Measurements from ENCODE around the gene HJURP.
A peak's percentile ranks its signal among the peaks of the same experiment; 100 is the strongest.

Gene HJURP

DNA sequence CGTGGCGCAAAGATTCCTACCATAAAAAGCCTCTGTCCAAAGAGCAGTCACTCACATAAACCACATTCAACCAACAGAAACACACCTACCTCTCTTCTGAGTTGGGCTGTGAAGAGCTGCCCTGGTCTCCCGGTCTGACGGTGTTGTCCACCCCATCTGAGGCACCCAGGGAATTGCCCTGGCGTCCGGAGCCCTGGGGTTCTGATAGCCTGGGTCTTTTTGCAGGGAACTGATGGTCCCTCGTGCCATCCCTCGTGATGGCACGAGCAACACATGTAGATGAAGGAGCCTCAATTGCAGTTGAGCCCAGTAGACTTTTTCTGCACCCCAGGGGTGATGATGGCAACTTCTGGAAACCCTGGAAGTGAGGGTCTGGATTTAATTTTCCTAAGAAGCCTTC is 13.8 kb downstream of the HJURP start:
- TF ChIP-seq, protein P1, sequence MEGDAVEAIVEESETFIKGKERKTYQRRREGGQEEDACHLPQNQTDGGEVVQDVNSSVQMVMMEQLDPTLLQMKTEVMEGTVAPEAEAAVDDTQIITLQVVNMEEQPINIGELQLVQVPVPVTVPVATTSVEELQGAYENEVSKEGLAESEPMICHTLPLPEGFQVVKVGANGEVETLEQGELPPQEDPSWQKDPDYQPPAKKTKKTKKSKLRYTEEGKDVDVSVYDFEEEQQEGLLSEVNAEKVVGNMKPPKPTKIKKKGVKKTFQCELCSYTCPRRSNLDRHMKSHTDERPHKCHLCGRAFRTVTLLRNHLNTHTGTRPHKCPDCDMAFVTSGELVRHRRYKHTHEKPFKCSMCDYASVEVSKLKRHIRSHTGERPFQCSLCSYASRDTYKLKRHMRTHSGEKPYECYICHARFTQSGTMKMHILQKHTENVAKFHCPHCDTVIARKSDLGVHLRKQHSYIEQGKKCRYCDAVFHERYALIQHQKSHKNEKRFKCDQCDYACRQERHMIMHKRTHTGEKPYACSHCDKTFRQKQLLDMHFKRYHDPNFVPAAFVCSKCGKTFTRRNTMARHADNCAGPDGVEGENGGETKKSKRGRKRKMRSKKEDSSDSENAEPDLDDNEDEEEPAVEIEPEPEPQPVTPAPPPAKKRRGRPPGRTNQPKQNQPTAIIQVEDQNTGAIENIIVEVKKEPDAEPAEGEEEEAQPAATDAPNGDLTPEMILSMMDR (IDR thresholded peaks at IDR 0.05): no peak
- H3K9me3 Mint-ChIP-seq: no peaks in the 10 kb centered on the region
- no peak overlapping the region for H3K4me3 Mint-ChIP-seq
- peaks cover 88% of the 10 kb centered on the region for H3K36me3 Mint-ChIP-seq (ENCODE audit: low read depth)
- H3K4me1 Mint-ChIP-seq: peaks cover 33% of the 10 kb centered on the region
- H3K27me3 Mint-ChIP-seq (ENCODE audit: low read depth, poor library complexity): peaks cover 3% of the 10 kb centered on the region
- DNase-seq: no peak
- H3K27ac Mint-ChIP-seq: no peak overlapping the region

DNA sequence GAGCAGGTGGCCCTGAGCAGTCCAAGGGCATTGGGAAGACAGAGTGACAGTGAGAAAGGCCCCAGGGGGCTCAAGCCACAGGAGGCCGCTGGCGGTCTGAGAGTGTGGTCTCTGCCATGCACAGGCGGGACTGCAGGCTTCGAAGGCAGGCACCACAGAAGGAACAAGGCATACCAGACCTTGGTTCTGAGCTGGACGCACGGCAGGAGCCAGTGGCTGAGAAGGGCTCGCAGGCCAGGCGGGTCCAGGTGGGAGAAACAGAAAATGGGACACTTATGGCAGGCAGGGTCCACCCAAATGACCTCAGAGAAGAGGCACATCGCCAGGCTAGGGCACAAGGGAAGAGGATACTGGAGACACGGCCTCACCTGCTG is 14.9 kb downstream of the HJURP start:
- no peak for DNase-seq
- H3K27me3 Mint-ChIP-seq (ENCODE audit: low read depth, poor library complexity): peaks cover 3% of the 10 kb centered on the region
- TF ChIP-seq, protein P1 (IDR thresholded peaks at IDR 0.05): no peak
- peaks cover 33% of the 10 kb centered on the region for H3K4me1 Mint-ChIP-seq
- H3K4me3 Mint-ChIP-seq: no peak overlapping the region
- no peak overlapping the region for H3K27ac Mint-ChIP-seq
- peaks cover 94% of the 10 kb centered on the region for H3K36me3 Mint-ChIP-seq (ENCODE audit: low read depth)
- H3K9me3 Mint-ChIP-seq: no peaks in the 10 kb centered on the region

- Mint-ChIP-seq H3K36me3 (ENCODE audit: low read depth) (peaks cover 91% of the 10 kb centered on the region), H3K4me1 (peaks cover 33% of the 10 kb centered on the region), H3K27me3 (ENCODE audit: low read depth, poor library complexity) (peaks cover 3% of the 10 kb centered on the region), H3K4me3 (peak overlapping the region; percentile 26), H3K9me3 (no peaks in the 10 kb centered on the region), H3K27ac (peak overlapping the region; percentile 23)
- no peak for DNase-seq
- TF ChIP-seq, protein P1 (IDR thresholded peaks at IDR 0.05): no peak
Measured at GRCh38 chr2:233838726-233839446, 15.4 kb downstream of the HJURP start.

DNA sequence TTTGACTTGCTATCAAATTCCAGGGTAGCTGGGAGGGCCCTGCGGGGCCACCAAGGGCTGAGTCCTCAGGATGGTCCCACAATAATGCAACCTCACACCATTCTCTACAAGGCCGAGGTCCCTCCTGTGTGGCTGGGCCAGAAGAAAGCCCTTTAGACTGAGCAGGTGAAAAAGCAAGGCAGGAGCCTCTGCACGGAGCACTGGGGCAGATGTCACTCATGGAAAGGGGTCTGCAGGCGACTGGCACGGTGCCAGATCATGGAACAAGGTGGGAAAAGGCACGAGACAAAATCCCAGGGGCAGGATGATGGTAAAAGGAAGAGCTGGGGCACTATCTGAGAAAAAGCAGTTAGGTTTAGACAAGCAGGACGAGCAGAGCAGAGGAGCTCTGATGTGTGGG is 16.1 kb downstream of the HJURP start:
- Mint-ChIP-seq H3K27me3 (ENCODE audit: low read depth, poor library complexity) (no peaks in the 10 kb centered on the region), H3K27ac (peak overlapping the region; percentile 23), H3K36me3 (ENCODE audit: low read depth) (peaks cover 84% of the 10 kb centered on the region), H3K9me3 (no peaks in the 10 kb centered on the region), H3K4me3 (no peak overlapping the region), H3K4me1 (peaks cover 35% of the 10 kb centered on the region)
- DNase-seq: no peak
- TF ChIP-seq, protein P1 (IDR thresholded peaks at IDR 0.05): no peak

- TF ChIP-seq, protein P1 (IDR thresholded peaks at IDR 0.05): no peak
- H3K27ac Mint-ChIP-seq: no peak overlapping the region
- no peaks in the 10 kb centered on the region for H3K27me3 Mint-ChIP-seq (ENCODE audit: low read depth, poor library complexity)
- peaks cover 79% of the 10 kb centered on the region for H3K36me3 Mint-ChIP-seq (ENCODE audit: low read depth)
- H3K4me1 Mint-ChIP-seq: peaks cover 40% of the 10 kb centered on the region
- H3K4me3 Mint-ChIP-seq: no peak overlapping the region
- DNase-seq: no peak
- H3K9me3 Mint-ChIP-seq: no peaks in the 10 kb centered on the region
Measured at GRCh38 chr2:233837694-233838229, 16.6 kb downstream of the HJURP start.

DNA sequence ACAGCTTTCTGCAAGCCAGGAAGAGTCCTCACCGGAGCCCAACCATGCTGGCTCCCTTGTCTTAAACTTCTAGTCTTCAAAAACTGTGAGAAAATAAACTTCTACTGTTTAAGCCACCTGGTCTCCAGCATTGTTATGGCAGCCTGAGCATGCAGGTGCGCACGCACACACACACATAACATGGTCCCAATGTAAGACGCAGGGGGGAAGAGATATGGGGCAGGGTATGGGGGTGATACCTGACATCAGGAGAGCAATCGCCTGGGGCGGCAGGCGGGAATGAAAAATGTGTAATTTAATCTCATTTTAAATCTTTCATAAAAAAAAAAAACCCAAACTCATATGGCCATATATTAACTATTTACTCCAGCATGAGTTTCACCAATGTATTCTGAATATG is 18.0 kb downstream of the HJURP start:
- no peak overlapping the region for H3K27ac Mint-ChIP-seq
- no peaks in the 10 kb centered on the region for H3K9me3 Mint-ChIP-seq
- peaks cover 67% of the 10 kb centered on the region for H3K36me3 Mint-ChIP-seq (ENCODE audit: low read depth)
- no peaks in the 10 kb centered on the region for H3K27me3 Mint-ChIP-seq (ENCODE audit: low read depth, poor library complexity)
- no peak for DNase-seq
- no peak overlapping the region for H3K4me3 Mint-ChIP-seq
- peaks cover 40% of the 10 kb centered on the region for H3K4me1 Mint-ChIP-seq
- TF ChIP-seq, protein P1 (IDR thresholded peaks at IDR 0.05): no peak

All from nephron progenitor cell (in vitro differentiated cells).